ENCODE data around the gene TNIK.

DNA sequence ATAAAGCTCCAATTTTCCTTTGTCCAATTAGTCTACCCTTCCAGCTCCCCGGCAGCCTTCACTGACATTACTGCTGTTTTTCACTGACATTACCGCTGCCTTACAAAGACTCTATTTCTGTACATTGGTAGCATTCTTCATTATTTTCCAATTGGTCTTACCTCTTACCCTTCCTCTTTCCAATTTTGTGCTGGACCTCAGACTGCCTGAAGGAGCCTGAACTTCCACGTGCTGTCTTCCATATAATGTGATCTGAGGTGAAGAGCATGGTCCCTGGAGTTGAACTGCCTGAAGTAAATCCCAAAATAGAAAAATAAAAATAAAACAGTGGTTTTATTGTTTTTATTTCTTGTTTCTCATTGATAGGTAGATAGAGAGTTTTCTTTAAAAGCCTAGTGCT, 9.2 kb upstream of the TNIK start:
- TF ChIP-seq, protein P1, sequence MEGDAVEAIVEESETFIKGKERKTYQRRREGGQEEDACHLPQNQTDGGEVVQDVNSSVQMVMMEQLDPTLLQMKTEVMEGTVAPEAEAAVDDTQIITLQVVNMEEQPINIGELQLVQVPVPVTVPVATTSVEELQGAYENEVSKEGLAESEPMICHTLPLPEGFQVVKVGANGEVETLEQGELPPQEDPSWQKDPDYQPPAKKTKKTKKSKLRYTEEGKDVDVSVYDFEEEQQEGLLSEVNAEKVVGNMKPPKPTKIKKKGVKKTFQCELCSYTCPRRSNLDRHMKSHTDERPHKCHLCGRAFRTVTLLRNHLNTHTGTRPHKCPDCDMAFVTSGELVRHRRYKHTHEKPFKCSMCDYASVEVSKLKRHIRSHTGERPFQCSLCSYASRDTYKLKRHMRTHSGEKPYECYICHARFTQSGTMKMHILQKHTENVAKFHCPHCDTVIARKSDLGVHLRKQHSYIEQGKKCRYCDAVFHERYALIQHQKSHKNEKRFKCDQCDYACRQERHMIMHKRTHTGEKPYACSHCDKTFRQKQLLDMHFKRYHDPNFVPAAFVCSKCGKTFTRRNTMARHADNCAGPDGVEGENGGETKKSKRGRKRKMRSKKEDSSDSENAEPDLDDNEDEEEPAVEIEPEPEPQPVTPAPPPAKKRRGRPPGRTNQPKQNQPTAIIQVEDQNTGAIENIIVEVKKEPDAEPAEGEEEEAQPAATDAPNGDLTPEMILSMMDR (IDR thresholded peaks at IDR 0.05; ENCODE audit: low read depth, low read length): no peak
- no peak for TF ChIP-seq EZH2phosphoT487 (IDR thresholded peaks at IDR 0.05; ENCODE audit: low read depth)
